Mononuclear cell (primary cell): ENCODE results near the gene METTL25B. TPM values are rescaled to one million over a fixed set of nuclear protein-coding genes. Genes with fewer than 3 reads are reported as not detected.
A peak's percentile ranks its signal among the peaks of the same experiment; 100 is the strongest.

Experiments
- H3K27me3 ChIP-seq: 2 replicates; pipeline ENCODE4 v1.6.0; 2011; ENCODE audit warnings: low read length, control low read depth; ENCODE audit not compliant: insufficient read depth
- H3K4me1 ChIP-seq: 2 replicates; pipeline ENCODE4 v1.5.1; 2011; ENCODE audit warnings: mild to moderate bottlenecking, low read length, control low read depth; ENCODE audit not compliant: insufficient read depth
- H3K4me3 ChIP-seq: 2 replicates; pipeline ENCODE4 v1.5.1; 2011; ENCODE audit warnings: mild to moderate bottlenecking, low read length, moderate library complexity
- H3K9me3 ChIP-seq: 2 replicates; pipeline ENCODE4 v1.5.1; 2011; ENCODE audit warnings: low read depth, mild to moderate bottlenecking, control low read depth, low read length
- total RNA-seq: library from RNA; depleted of rRNA; stranded (reverse); fragments of >200 nt; gene quantifications from one replicate; pipeline ENCODE4 v1.2.3, GENCODE V29; 2012

Gene METTL25B
- total RNA-seq, 1 donor, result 5.0 TPM

- no peaks in the 10 kb centered on the region for H3K9me3 ChIP-seq
- H3K27me3 ChIP-seq, result no peaks in the 10 kb centered on the region
- peaks cover 52% of the 10 kb centered on the region for H3K4me1 ChIP-seq
- peak overlapping the region; percentile 20 for H3K4me3 ChIP-seq
Observed at GRCh38 chr1:156746728-156747631, 18.7 kb downstream of the METTL25B start.

DNA sequence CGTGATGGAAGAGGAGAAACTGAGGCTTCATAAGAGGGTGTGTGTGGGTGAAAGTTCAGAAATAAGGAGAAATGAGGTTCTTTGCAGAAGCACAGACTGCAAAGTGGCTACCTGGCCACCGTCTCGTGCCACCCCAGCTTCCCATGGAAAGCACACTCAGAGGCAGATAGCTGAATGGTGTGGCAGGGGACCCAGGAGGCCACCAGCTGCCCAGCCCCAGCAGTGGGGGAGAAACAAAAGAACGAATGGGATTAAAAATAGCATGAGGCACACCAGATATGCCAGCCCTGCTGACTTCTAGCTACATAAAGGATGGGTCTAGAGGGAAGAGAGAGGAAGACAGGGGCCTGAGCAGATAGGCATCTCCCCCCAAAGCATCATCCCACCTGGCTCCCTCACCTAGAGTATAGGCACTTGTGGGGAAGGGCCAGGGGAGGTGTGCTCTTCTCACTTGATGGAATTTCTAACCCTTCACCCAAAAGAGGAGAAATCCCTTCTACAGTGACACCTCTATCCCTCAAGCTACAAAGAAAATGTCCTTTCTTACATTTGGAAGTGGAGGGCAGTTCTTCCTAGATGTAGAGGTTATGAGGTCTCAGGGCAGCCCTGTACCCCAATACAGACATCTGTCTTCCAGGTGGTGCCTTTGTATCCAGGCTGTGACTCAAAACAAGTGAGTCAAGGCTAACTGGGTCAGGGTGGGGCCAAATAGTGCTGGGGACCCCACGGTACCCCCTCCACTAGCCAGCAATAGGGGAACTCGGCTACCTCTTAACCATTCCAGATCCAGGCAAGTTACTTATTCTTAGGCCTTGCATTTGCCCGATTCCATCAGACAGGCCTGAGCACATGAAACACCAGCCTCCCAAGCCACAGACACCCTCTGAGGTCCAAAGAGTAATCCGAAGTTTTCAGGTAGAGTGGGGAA is 19.7 kb downstream of the METTL25B start:
- Histone ChIP-seq H3K27me3 (no peaks in the 10 kb centered on the region), H3K4me3 (peak overlapping the region; percentile 7), H3K9me3 (no peaks in the 10 kb centered on the region), H3K4me1 (peaks cover 62% of the 10 kb centered on the region)

DNA sequence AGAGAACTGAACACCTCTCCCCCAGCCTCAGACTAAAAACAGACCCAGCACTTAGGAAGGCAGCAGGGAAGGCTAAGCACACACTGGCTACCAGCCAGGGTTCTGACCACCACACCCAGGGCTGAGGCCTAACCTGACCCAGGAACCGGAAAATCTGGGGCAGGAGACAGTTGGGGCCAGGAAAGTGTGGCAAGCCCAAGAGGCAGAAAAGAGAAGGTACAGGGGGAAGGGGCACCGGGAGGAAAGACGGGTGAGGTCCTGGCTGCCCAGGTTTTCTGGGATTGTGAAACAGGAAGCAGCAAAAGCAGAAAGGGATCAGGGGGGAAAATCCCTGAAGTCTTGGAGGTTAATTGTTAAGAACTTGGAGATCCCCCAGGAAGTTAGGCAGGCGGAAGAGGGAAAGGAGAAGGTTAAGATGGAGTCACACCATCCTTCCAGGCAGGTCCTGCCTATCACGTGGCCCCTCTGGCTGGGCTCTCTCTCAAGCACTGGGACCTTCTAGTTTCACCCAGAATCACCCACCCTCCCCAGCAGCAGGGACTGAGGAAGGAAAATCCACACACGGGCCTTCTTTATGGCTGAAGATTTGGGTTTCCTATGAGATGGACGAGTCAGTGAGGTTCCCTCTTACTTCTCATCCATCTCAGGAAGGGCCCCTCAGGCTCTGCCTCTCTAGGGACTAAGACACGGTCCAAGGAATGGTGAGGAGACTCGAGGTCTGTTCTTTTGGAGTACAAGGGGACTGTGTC is 20.6 kb downstream of the METTL25B start:
- no peaks in the 10 kb centered on the region for H3K9me3 ChIP-seq
- H3K4me3 ChIP-seq, result peak overlapping the region; percentile 94
- H3K27me3 ChIP-seq, result no peaks in the 10 kb centered on the region
- peaks cover 70% of the 10 kb centered on the region for H3K4me1 ChIP-seq

GRCh38 chr1:156749419-156750118 is 21.3 kb downstream of the METTL25B start:
- H3K9me3 ChIP-seq, result no peaks in the 10 kb centered on the region
- H3K4me3 ChIP-seq, result peak overlapping the region; percentile 94
- no peaks in the 10 kb centered on the region for H3K27me3 ChIP-seq
- peaks cover 70% of the 10 kb centered on the region for H3K4me1 ChIP-seq

GRCh38 chr1:156750191-156750672 is 22.0 kb downstream of the METTL25B start:
- peak overlapping the region; percentile 94 for H3K4me3 ChIP-seq
- peaks cover 70% of the 10 kb centered on the region for H3K4me1 ChIP-seq
- H3K27me3 ChIP-seq, result no peaks in the 10 kb centered on the region
- H3K9me3 ChIP-seq, result no peaks in the 10 kb centered on the region

DNA sequence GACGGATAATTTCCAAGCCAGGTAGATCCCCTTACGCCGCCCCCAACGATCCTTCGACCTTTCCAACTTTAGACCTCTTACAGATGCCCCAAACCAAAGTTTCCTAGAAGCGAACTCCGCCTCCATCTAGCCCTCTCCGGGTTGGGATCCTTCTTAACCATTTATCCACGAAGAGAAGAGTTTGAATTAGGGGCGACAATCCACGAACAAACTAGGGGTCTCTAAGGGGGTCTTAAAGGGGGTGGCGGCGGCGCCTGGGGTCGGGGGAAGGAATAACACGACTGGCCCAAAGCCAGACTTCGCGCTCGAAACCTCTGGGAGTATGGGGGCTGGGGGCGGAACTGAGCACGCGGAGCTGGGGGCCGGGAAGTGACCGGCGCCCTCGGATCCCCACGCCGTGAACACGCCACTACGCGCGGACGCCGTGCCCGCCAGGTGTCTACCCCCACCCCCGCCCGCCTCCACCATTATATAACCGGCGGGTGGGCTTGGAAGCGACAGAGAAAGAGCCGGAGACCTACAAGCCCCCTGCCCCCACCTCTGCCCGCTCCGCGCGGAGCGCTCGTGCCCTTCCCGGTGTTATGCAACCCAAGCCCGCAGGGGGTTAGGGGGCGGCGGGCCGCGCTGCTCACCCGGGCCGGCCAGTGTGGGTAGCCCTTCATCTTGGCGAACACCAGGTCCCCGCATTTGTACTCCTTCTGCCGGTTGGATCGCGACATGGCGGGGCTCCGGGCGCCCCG is 22.6 kb downstream of the METTL25B start:
- no peaks in the 10 kb centered on the region for H3K27me3 ChIP-seq
- peaks cover 64% of the 10 kb centered on the region for H3K4me1 ChIP-seq
- no peaks in the 10 kb centered on the region for H3K9me3 ChIP-seq
- H3K4me3 ChIP-seq, result peak overlapping the region; percentile 94

- no peaks in the 10 kb centered on the region for H3K27me3 ChIP-seq
- peak within 1 kb of the TSS; percentile 94 for H3K4me3 ChIP-seq
- peaks cover 59% of the 10 kb centered on the region for H3K4me1 ChIP-seq
- H3K9me3 ChIP-seq, result no peaks in the 10 kb centered on the region
Observed at GRCh38 chr1:156751451-156751756, 23.1 kb downstream of the METTL25B start, which contains the start of gene HDGF. HDGF (minus strand) TSS chr1:156751675; CDS start chr1:156751429, 246 bp downstream.

- H3K27me3 ChIP-seq, result no peaks in the 10 kb centered on the region
- no peaks in the 10 kb centered on the region for H3K9me3 ChIP-seq
- peak overlapping the region; percentile 94 for H3K4me3 ChIP-seq
- peaks cover 54% of the 10 kb centered on the region for H3K4me1 ChIP-seq
Observed at GRCh38 chr1:156751757-156752481, 23.6 kb downstream of the METTL25B start.

- Histone ChIP-seq H3K4me3 (no peak overlapping the region), H3K27me3 (no peaks in the 10 kb centered on the region), H3K9me3 (no peaks in the 10 kb centered on the region), H3K4me1 (peaks cover 45% of the 10 kb centered on the region)
Observed at GRCh38 chr1:156752843-156753482, 24.7 kb downstream of the METTL25B start.

- Histone ChIP-seq H3K4me1 (peaks cover 32% of the 10 kb centered on the region), H3K4me3 (no peak overlapping the region), H3K9me3 (no peaks in the 10 kb centered on the region), H3K27me3 (no peaks in the 10 kb centered on the region)
Observed at GRCh38 chr1:156754219-156754618, 25.9 kb downstream of the METTL25B start.

DNA sequence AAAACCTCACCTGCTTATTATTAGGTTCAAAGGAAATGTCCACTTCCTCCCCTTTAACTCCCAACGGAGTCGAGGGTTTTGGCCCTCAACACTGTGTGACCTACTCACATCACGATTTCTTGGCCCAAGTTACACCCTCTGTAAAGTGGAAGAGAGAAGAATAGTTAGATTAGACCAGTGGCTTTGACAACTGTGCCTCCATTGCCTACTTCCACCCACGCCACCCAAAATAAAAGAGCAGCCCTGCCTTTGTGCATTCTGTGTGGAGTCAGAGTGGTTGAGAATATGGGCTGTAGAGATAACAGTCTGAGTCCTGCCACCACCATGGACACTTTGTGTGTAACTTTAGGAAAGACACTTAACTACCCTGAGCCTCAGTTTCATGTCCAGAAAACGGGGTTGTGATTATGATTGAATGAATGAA is 27.3 kb downstream of the METTL25B start:
- Histone ChIP-seq H3K4me3 (no peak overlapping the region), H3K4me1 (peaks cover 19% of the 10 kb centered on the region), H3K9me3 (no peaks in the 10 kb centered on the region), H3K27me3 (no peaks in the 10 kb centered on the region)

GRCh38 chr1:156756355-156756754 is 28.1 kb downstream of the METTL25B start:
- H3K27me3 ChIP-seq, result no peaks in the 10 kb centered on the region
- peaks cover 18% of the 10 kb centered on the region for H3K4me1 ChIP-seq
- no peak overlapping the region for H3K4me3 ChIP-seq
- H3K9me3 ChIP-seq, result no peaks in the 10 kb centered on the region
